ENCODE measurements around the gene DENND2C.

DENND2C gene

GRCh38 chr1:114550336-114550735 is 119.5 kb downstream of the DENND2C start:
- no peak for TF ChIP-seq CTCF (IDR thresholded peaks at IDR 0.05; ENCODE audit: control extremely low read depth, extremely low read depth, low read depth, missing control alignments)
- ChIA-PET CTCF (interaction anchor here (0.9 to 5.5 kb wide), 3 partner anchors 10 to 212 kb away, joined by 3 to 21 read pairs (median 3); no protein-coding TSS in a partner anchor), POLR2A (no interaction called here)
- DNase-seq (ENCODE audit: extremely low spot score): no peak

- ChIA-PET CTCF (interaction anchor here (1.0 to 5.5 kb wide), 3 partner anchors 11 to 266 kb away, joined by 3 to 21 read pairs (median 3); no protein-coding TSS in a partner anchor), POLR2A (no interaction called here)
- no peak for TF ChIP-seq CTCF (IDR thresholded peaks at IDR 0.05; ENCODE audit: control extremely low read depth, extremely low read depth, low read depth, missing control alignments)
- DNase-seq (ENCODE audit: extremely low spot score): no peak
Measured at GRCh38 chr1:114549137-114549536, 120.7 kb downstream of the DENND2C start.

- TF ChIP-seq CTCF (IDR thresholded peaks at IDR 0.05; ENCODE audit: control extremely low read depth, extremely low read depth, low read depth, missing control alignments): no peak
- ChIA-PET POLR2A (no interaction called here), CTCF (interaction anchor here (0.7 to 5.5 kb wide), 3 partner anchors 11 to 28 kb away, joined by 3 to 21 read pairs (median 3); no protein-coding TSS in a partner anchor)
- no peak for DNase-seq (ENCODE audit: extremely low spot score)
Measured at GRCh38 chr1:114547076-114547475, 122.8 kb downstream of the DENND2C start.

- ChIA-PET CTCF (interaction anchor here (0.9 to 5.5 kb wide), 2 partner anchors 14 to 16 kb away, joined by 3 to 21 read pairs; no protein-coding TSS in a partner anchor), POLR2A (no interaction called here)
- DNase-seq (ENCODE audit: extremely low spot score): no peak
- TF ChIP-seq CTCF (IDR thresholded peaks at IDR 0.05; ENCODE audit: control extremely low read depth, extremely low read depth, low read depth, missing control alignments): no peak
Measured at GRCh38 chr1:114545796-114546195, 124.1 kb downstream of the DENND2C start.

GRCh38 chr1:114545315-114545714 is 124.5 kb downstream of the DENND2C start:
- POLR2A ChIA-PET: no interaction called here
- DNase-seq (ENCODE audit: extremely low spot score): no peak
- CTCF ChIA-PET: interaction anchor here (0.9 to 5.5 kb wide), 2 partner anchors 15 kb away, joined by 3 to 21 read pairs; no protein-coding TSS in a partner anchor
- TF ChIP-seq CTCF (IDR thresholded peaks at IDR 0.05; ENCODE audit: control extremely low read depth, extremely low read depth, low read depth, missing control alignments): no peak

GRCh38 chr1:114540821-114541220 is 129.0 kb downstream of the DENND2C start:
- ChIA-PET POLR2A (no interaction called here), CTCF (no interaction called here)
- TF ChIP-seq CTCF (IDR thresholded peaks at IDR 0.05; ENCODE audit: control extremely low read depth, extremely low read depth, low read depth, missing control alignments): no peak
- no peak for DNase-seq (ENCODE audit: extremely low spot score)

Measured in GM10248 (cell line).